ENCODE data around the gene TMEM14B.

DNA sequence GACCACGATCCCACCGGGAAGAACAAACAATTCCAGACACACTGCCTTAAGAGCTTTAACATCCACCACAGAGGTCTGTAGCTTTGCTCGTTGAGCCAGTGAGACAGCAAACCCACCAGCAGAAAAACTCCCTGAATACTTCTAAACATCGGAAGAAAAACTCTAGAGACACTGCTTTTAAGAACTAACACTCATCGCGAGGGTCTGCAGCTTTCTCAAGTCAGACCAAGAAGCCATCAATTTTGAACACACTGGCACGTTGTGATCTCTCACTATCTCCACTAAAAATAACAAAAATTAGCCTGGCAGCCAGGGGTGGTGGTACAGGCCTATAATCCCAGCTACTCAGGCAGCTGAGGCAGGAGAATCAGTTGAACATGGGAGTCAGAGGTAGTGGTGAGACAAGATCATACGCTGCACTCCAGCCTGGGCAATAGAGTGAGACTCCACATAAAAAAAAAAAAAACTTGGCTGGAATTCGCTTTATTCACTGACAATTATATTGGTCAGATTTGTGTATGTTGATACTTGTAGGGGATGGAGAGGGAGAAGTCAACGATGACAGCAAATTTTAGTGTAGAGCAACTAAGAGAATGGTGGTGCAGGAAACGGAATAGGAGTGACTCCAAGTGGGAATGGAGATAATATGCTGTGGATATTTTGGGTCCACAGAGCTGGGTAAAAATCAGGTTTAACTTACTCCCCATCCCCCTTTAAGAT, 25.6 kb upstream of the TMEM14B start:
- TF ChIP-seq ZBTB8A (tag by site-specific recombination; IDR thresholded peaks at IDR 0.05) = no peak
- no peak for TF ChIP-seq ZNF274 (IDR thresholded peaks at IDR 0.05; ENCODE audit: low read length)
- TF ChIP-seq ZNF274 (tag by site-specific recombination; IDR thresholded peaks at IDR 0.05; ENCODE audit: borderline replicate concordance) = no peak
- TF ChIP-seq, protein P1, sequence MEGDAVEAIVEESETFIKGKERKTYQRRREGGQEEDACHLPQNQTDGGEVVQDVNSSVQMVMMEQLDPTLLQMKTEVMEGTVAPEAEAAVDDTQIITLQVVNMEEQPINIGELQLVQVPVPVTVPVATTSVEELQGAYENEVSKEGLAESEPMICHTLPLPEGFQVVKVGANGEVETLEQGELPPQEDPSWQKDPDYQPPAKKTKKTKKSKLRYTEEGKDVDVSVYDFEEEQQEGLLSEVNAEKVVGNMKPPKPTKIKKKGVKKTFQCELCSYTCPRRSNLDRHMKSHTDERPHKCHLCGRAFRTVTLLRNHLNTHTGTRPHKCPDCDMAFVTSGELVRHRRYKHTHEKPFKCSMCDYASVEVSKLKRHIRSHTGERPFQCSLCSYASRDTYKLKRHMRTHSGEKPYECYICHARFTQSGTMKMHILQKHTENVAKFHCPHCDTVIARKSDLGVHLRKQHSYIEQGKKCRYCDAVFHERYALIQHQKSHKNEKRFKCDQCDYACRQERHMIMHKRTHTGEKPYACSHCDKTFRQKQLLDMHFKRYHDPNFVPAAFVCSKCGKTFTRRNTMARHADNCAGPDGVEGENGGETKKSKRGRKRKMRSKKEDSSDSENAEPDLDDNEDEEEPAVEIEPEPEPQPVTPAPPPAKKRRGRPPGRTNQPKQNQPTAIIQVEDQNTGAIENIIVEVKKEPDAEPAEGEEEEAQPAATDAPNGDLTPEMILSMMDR (tag by site-specific recombination; IDR thresholded peaks at IDR 0.05) = no peak
- no peak for TF ChIP-seq RBAK (tag by site-specific recombination; IDR thresholded peaks at IDR 0.05)
- TF ChIP-seq REST (tag by site-specific recombination; IDR thresholded peaks at IDR 0.05) = no peak
- TF ChIP-seq YY1 (tag by site-specific recombination; IDR thresholded peaks at IDR 0.05) = no peak
- TF ChIP-seq ZEB2 (tag by site-specific recombination; IDR thresholded peaks at IDR 0.05) = no peak
- no peak for TF ChIP-seq ZNF248 (tag by site-specific recombination; IDR thresholded peaks at IDR 0.05)
- no peak for TF ChIP-seq ZFP3 (tag by site-specific recombination; IDR thresholded peaks at IDR 0.05; ENCODE audit: low read depth)
- no peak for TF ChIP-seq ZNF24 (tag by site-specific recombination; IDR thresholded peaks at IDR 0.05)
- no peak for TF ChIP-seq SETDB1 (IDR thresholded peaks at IDR 0.05; ENCODE audit: insufficient read length, low read length)
- TF ChIP-seq ZNF768 (tag by site-specific recombination; IDR thresholded peaks at IDR 0.05) = no peak
- TF ChIP-seq KLF1 (tag by site-specific recombination; IDR thresholded peaks at IDR 0.05) = no peak

All from HEK293 (cell line).